DMS53 (cell line): Measurements from ENCODE around the gene CABP2.
A peak's percentile ranks its signal among the peaks of the same experiment; 100 is the strongest.
"Not testable (repeated sequence)": the region's sequence is repeated elsewhere in the genome, so short reads cannot be mapped to it uniquely, and the experiment has no call there.

Experiments
- DNase-seq: peaks from one replicate; lab custom pipeline; 2025; lab: John Stamatoyannopoulos, UW

Gene CABP2

GRCh38 chr11:67522844-67523555, at the start of gene CABP2:
Gene CABP2, minus strand, starts transcription at chr11:67523446. Its CDS starts 120 bp downstream, at chr11:67523326.
- no peak for DNase-seq

DNA sequence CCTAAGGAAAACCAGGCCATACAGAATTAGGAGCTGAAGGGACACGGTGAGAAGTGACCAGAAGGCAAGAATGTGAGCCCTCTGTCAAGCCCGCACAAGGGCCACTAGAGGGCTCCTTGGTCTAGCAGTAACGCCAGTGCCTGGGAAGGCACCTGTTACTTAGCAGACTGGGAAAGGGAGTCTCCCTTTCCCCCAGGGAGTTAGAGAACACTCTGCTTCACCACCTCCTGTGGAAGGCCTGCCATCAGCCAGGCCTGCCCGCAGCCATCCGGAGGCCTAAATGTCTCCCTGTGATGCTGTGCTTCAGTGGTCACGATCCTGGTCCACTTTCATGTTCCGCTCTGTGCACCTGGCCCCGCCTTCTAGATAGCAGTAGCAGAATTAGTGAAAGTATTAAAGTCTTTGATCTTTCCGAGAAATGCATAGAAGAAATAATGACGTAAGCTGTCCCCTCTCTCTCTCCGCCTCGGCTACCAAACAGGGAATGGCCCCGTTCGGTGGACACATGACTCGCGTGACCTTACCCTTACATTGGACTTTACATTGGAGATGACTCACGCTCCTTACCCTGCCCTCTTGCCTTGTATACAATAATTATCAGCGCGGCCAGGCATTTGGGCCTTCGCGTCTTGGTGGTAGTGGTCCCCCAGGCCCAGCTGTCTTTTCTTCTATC, 49.6 kb upstream of the CABP2 start:
- DNase-seq, result peak; percentile 96

- no peak for DNase-seq
These were observed 49.1 kb upstream of the CABP2 start for GRCh38 chr11:67572305-67572704.

DNA sequence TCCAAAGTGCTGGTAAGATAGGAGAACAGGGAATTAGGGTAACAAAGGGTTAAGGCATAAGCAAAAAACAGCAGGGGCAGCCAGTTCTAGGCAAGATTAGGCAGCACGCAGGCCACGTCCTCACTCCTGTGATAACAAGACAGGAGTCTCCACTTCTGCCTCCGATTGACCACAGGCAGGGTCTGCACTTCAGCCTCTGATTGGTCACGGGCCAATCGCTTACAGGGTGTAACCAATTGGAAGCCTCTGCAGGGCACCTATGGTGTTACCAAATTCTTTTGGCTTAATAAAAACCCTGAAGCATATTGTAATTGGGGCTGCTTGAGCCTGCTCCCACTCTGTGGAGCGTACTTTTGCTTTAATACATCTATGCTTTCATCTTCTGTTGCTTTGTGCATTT, 48.2 kb upstream of the CABP2 start:
- no peak for DNase-seq

DNA sequence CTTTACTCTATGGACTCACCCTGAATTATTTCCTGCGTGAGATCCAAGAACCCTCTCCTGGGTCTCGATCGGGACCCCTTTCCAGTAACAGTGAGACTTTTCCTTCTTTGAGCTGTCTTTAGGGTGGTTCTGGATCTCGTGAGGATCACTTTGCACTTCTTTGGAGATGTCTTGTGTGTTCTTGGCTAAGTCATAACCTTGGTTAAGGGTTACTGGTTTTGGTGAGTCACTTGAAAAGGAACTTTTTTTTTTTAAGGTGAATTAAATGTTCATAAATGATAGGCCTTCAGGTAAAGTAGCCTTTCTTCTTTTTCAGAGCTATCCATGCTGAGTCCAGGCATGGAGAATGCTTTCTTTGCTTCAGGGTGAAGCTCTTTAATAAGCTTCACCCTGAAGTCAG, 41.0 kb upstream of the CABP2 start:
- no peak for DNase-seq

GRCh38 chr11:67563705-67564114, 40.5 kb upstream of the CABP2 start:
- peak; percentile 68 for DNase-seq

DNA sequence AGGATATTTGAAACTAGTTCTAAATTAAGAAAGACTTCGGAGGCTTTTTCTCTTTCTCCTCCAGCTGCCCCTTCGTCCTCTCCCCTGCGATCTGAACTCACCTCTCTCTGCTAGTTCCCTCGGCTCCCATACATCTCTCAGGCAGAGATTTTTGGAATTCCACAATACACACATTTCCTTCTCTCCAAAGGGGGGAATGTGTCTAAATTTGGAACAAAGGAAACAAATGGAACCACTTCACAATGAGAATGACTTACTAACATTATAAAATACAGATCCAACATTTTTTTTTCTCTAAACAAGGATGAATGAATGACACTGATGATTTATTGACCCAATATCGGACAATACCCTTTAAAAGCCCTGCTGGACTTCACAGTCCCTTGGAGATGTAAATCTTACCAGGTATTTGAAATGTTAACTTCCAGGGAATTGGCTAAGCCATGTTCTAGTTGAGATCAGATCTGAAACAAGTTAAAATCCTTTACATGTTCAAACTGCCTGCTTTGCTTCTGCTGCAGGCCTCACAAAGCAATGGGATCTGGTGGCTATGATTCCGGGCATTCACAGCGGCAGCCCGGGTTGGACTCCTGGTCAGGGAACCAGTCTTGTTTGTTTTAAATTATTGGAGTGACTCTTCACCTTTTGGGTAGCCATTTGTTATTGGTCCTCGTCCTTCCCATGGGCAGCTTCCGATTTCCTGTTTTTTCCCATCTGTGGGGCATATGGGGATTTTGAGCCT, 39.9 kb upstream of the CABP2 start:
- DNase-seq, result no peak

DNA sequence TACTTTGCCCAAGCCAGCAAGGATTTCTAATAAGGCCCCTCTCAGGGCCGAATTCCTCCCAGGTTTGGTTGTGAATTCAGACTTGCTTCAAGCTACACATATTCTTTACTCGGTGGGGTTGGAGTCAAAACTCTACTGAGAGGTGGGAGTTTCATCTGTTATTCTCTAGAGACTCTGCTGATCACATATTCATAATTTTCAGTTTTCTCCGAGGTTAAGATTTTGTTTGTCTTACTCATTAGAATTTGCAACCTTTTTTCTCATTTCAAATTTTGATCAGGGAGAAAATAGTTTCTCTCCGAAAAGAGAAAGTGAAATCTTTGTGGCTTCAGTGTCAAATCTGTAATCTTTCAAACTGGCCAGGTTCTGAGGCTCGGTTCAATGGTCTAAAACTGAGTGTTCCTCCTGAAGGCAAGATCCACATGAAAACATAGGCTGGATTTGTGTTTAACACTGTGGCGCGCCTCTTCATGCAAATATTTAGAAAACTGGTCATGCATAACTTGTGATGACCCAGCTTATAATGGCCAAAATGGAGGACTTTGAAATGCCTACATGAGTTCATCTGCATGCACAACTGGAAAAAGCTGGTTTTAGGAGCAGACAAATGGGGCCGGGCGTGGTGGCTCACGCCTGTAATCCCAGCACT, 38.8 kb upstream of the CABP2 start:
- DNase-seq, result peak; percentile 84

DNA sequence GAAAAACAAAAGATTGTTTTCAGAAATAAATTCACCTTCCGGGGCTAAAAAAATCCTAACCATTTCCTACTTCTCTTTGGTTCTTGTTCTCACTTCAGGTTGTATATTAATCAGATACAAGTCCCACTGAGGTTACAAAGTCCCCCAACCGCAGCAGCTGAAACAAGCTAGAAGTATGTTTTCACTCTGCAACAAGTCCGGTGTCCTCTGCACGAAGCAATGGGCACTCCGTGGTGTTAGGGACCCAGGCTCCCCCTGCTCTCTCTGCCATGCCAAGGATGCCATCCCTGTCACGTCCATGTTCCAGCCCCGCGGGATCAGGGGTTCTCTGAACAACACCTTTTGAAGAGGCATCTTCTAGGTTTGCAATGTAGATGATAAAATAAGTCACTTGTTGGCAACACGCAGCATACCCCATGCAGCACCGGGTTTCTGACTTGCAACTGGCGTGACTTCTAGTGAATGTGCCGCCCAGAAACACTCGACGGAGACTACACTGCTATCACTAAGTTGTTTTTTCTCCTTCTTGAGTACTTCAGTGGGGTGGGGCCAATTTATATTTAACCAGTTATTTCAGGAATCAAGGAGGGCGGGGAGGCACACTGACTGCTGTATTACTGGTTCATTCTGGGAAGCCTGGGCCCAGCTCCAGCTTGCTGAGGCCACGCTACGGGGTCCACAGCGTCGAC, 35.0 kb upstream of the CABP2 start:
- DNase-seq, result no peak

DNA sequence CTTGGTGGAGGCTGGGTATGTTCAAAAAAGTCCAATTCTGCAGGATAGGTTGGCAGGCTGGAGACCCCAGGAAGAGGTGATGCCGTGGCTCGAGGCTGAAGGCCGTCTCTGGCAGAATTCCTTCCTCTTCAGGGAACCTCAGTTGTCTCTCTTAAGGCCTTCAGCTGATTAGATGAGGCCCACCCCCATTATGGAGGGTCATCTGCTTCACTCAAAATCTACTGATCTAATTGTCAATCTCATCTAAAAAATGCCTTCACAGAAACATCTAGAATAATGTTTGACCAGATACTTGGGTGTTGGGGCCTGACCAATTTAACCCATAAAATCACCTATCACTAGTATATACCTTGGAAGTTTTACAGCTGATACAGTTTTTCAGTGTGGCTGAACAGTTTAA, 33.0 kb upstream of the CABP2 start:
- no peak for DNase-seq

- DNase-seq, result not testable (repeated sequence)
These were observed 28.5 kb upstream of the CABP2 start for GRCh38 chr11:67551697-67552096.

GRCh38 chr11:67551127-67551526, 27.9 kb upstream of the CABP2 start:
- no peak for DNase-seq

- DNase-seq, result peak; percentile 98
These were observed 25.4 kb upstream of the CABP2 start for GRCh38 chr11:67548555-67549110.

DNA sequence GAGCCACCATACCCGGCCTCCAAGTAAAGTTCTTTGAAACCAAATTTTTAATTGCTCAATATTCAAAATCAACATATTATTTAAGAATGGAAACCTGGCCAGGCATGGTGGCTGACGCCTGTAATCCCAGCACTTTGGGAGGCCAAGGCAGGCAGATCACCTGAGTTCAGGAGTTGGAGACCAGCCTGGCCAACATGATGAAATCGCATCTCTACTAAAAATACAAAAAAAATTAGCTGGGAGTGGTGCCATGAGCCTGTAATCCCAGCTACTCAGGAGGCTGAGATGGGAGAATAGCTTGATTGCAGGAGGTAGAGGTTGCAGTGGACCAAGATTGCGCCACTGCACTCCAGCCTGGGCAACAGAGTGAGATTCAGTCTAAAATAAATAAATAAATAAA, 24.9 kb upstream of the CABP2 start:
- DNase-seq, result not testable (repeated sequence)

DNA sequence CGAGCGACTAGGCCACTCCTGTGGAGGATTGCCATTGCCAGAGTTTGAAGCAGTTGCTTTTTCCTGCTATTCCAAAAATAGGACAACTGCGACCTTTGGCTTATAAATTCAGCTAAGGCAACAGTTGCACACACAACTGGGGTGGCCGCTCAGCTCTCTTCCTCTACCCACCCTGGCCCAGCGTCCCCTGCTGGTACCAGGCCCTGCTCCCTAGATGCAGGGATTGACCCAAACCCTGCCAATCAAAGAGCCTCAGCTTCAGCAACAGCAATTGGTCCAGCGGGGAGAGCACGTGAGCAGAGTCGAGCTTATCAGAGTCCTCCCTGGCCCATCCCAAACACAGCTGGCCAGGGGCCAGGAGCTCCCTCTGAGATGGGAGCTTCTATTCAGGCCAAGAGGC, 22.0 kb upstream of the CABP2 start:
- peak; percentile 70 for DNase-seq

- no peak for DNase-seq
These were observed 21.5 kb upstream of the CABP2 start for GRCh38 chr11:67544616-67545242.

GRCh38 chr11:67543585-67543984, 20.3 kb upstream of the CABP2 start:
- no peak for DNase-seq

DNA sequence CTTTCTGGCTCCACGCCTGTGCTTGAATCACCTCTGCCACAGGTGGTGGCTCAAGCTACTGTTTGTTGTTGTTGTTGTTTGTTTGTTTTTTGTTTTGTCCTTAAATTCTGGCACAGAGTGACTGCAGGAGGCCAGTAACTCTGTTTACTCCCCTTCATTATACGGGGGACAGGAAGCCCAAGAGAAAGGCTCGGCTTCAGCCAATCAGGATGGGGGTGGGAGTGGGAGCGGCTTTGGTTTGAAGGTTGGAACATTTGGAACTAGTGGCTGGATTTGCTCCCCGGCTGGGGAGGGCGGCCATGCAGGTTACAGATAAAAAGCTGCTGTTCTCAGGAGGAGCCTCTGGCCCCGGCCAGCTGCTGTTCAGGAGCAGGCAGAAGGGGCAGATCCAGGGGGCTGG, 19.7 kb upstream of the CABP2 start:
- no peak for DNase-seq

- DNase-seq, result no peak
These were observed 18.9 kb upstream of the CABP2 start for GRCh38 chr11:67542169-67542568.

DNA sequence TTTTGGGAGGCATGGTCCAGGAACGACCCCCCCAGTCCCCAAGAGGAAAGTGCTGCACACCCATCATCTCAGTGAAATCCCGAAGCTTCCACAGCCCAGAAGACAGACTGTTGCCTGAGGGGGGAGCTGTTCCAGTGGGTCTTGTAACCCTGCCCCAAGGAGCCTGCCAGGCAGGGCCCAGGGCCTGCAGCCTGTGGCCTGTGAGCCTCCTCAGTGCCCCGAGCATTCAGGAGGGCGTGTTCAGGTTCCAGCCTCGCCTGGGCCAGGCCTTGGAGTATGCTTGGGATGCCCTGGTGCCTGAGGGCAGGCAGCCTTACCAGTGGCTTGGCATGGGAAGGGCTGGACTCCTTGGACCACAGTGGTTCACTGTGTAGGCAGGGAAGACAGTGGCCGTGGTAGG, 18.0 kb upstream of the CABP2 start:
- DNase-seq, result no peak

GRCh38 chr11:67539550-67539949, 16.3 kb upstream of the CABP2 start:
- DNase-seq, result no peak
